ENCODE data around the gene ZNF554.
"Not testable (repeated sequence)": the region's sequence is repeated elsewhere in the genome, so short reads cannot be mapped to it uniquely, and the experiment has no call there.

ZNF554 gene

DNA sequence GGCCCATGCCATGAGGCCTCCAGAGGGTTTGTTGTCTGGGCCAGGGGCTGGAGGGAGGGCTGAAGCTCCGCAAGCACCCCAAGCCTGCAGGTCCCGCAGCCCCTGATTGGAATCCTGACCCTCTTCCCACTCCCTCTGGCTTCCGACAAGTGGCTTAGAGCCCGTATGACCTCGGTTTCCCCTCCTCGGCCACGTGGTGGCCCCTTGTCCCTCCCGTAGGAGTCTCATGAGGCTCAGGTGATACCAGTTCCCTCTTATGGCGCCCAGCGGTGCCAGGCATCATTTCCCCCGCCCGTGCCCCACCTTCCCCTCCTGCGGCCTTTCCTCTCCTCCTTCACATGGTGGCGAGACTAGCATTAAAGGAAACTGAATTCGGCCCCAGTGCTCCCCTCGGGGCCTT is 28.2 kb upstream of the ZNF554 start:
- DNase-seq: no peak

DNA sequence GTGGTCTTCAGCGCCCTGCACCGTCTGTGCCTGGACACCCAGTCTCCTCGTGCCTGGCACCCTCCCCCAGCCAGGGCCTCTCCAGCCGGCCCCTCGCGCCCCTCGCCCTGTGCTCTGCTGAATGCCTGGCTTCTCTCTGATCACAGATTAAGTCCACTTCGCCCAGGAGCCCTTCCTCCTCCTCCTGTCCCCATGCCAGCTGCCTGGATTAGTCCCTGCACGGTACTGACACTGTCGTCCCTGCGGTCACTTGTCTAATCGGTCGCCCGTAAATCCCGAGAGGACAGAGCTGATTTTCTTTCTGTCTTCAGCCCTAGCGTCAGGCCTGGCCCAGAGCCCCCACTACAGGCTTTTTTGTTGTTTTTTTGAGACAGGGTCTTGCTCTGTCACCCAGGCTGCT is 27.8 kb upstream of the ZNF554 start:
- DNase-seq: no peak

GRCh38 chr19:2792666-2793065 is 27.0 kb upstream of the ZNF554 start:
- not testable (repeated sequence) for DNase-seq

- no peak for DNase-seq
Measured at GRCh38 chr19:2793126-2793525, 26.5 kb upstream of the ZNF554 start.

DNA sequence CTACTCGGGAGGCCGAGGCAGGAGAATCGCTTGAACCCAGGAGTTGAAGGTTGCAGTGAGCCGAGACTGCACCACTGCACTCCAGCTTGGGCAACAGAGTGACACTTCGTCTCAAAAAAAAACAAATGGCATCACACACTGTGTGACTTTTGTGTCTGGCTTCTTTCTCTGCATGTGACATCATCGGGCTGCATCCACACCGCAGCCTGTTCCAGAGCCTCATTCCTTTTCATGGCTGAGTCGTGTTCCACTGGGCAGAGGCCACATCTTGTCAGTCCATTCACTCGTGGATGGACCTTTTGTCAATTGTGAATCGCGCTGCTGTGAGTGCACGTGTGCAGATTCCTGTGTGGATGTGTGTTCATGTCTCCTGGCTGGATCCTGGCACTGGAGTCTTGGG is 26.1 kb upstream of the ZNF554 start:
- no peak for DNase-seq

DNA sequence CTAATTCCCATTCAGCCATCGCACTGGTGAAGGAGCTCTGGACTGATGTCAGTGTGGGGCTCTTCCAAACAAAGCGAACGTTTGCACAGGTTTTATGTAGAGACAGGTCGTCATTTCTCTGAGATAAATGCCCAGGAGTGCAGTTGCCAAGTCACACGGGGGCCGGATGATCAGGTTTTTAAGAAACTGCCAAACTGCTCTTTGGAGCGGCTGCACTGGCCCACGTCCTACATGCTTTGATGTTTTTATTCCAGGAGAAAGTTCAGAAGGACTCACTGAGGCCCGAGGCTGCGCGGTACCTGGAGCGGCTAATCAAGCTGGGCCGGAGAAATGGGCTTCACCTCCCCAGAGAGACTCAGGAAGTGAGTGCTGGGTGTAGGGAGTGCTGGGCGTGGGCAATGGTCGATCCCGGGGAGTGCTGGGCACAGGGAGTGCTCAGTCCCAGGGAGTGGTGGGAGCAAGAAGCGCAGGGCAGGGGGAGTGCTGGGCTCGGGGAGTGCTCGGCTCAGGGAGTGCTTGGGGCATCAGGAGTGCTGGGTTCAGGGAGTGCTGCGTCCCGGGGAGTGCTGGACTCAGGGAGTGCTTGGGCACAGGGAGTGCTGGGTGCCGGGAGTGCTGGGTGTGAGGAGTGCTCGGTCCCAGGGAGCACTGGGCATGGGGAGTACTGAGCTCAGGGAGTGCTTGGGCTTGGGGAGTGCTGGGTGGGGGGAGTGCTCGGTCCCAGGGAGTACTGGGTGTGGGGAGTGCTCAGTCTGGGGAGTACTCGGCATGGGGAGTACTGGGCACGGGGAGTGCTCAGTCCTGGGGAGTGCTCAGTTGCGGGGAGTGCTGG is 23.6 kb upstream of the ZNF554 start:
- DNase-seq: no peak

- no peak for DNase-seq
Measured at GRCh38 chr19:2796659-2797266, 22.9 kb upstream of the ZNF554 start.

DNA sequence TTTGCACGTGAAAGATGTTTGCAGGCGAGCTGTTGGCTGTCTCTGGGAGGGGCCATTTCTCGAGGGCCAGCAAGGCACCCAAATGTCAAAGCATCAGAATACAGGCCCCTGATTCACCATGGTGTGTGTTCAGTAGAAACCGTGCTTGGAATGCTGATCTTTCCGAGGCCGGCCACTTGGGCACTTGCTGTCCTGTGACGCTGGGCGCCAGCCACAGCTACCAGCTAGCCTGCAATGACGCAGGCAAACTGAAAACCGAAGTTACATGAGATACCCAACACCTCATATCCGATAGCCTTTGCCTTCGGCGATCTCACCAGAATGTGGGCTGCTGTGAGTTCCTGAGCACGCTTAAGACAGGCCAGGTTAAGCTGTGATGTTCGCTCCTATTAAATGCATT is 22.4 kb upstream of the ZNF554 start:
- DNase-seq: no peak

DNA sequence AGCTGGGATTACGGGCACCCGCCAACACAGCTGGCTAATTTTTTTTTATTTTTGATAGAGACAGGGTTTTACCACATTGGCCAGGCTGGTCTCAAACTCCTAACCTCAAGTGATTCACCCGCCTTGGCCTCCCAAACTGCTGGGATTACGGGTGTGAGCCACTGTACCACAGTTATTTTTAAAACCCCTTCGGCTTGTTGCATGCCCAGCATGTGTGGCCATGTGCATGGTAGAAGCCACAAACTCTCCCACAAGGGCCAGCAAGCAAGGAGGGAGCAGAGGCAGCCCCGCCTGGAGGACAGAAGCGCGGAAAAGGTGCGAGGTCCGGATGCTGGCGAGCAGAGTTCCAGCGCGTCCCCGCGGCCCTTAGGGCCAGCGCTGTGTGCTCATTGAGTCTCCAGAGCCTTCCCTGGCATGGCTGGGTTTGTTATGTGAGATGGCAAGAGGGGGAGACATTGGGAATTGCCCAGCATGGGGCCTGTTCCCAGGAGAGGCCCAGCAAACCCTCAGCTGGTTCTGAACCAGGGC is 21.4 kb upstream of the ZNF554 start:
- no peak for DNase-seq

- no peak for DNase-seq
Measured at GRCh38 chr19:2798733-2799132, 20.9 kb upstream of the ZNF554 start.

DNA sequence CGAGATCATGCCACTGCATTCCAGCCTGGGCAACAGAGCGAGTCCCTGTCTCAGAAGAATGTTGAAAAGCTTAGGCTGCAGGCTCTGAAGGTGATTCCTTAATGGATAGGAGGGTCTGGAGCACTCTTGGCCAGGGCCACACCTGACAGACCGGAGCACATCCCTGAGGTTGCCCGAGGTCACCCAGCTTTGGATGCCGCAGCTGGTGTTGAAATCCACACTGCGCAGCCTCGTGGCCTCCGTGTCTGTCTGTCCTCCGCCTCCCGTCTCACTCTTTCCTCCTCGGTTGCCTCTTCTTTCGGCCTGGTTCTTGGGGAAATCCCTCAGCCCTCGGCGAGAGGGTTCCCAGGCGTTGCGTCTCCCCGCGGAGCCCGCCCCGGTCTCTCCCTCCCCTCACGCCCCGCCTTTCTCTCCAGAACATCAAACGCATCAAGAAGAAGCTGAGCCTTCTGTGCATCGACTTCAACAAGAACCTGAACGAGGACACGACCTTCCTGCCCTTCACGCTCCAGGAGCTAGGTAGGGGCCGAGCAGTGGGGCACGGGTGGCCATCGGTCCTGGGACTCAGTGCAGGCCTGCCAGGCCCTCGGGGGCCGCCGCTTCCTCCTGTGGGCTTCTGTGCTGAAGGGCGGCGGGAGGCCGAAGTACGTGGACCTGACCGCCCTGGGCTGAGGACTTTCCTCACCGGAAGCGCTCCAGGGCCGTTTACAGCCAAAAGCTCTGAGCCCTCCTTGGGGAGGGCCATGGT is 20.2 kb upstream of the ZNF554 start:
- DNase-seq: no peak

GRCh38 chr19:2800506-2800905 is 19.2 kb upstream of the ZNF554 start:
- DNase-seq: no peak

DNA sequence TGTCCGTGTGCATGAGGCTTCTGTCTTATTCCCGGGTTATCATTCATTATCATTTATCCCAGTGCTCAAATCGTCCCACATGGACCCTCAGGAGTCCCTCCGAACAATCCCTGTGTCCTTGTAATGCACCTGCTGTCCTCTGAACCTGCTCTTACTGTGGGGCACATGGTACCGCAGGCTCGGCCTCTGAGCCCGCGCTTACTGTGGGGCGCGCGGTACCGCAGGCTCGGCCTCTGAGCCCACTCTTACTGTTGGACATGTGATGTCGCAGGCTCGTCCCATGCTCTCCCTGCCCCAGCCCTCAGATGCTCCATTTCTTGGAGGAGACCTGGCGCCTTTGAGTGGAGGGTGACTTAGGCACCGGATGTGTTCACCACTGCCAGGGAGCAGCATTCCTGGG is 16.8 kb upstream of the ZNF554 start:
- no peak for DNase-seq

GRCh38 chr19:2803486-2804155 is 16.0 kb upstream of the ZNF554 start:
- DNase-seq: no peak

GRCh38 chr19:2804156-2805004 is 15.3 kb upstream of the ZNF554 start:
- DNase-seq: no peak

- DNase-seq: no peak
Measured at GRCh38 chr19:2805261-2805900, 14.3 kb upstream of the ZNF554 start.

GRCh38 chr19:2805991-2806649 is 13.5 kb upstream of the ZNF554 start:
- DNase-seq: no peak

DNA sequence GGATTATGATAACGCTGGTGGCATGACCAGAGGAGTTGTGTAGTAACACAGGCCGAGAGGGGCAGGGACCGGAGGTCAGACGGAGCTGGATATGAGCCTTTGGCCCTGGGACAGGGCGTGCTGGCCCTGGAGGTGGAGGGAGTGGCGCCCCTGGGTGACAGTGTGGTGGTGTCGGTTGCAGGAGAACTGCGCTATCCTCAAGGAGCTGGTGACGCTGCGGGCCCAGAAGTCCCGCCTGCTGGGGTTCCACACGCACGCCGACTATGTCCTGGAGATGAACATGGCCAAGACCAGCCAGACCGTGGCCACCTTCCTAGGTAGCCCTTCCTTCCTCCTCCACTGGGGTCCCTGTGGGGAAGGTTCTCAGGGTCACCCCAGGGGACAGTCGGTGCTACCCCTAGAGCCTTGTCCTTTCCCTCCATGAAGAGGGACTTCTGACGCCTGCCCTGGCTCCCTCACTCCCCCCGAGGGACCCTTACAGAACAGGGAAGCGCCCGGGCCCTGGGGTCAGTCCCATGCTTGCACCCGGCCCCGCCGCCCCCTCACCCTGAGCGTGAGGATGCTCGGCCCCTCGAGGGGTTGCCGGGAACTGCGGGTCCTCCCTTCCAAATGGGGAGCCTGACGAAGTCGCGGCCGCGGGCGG is 12.8 kb upstream of the ZNF554 start:
- no peak for DNase-seq

GRCh38 chr19:2807379-2808128 is 12.1 kb upstream of the ZNF554 start:
- no peak for DNase-seq
